ENCODE results near the gene GATD1. TPM values are rescaled to one million over a fixed set of nuclear protein-coding genes. Genes with fewer than 3 reads are reported as not detected.

The GATD1 gene
- total RNA-seq, 6 experiments from 2014 or later, result 61.0 to 72.7 (median 68.1) TPM

DNA sequence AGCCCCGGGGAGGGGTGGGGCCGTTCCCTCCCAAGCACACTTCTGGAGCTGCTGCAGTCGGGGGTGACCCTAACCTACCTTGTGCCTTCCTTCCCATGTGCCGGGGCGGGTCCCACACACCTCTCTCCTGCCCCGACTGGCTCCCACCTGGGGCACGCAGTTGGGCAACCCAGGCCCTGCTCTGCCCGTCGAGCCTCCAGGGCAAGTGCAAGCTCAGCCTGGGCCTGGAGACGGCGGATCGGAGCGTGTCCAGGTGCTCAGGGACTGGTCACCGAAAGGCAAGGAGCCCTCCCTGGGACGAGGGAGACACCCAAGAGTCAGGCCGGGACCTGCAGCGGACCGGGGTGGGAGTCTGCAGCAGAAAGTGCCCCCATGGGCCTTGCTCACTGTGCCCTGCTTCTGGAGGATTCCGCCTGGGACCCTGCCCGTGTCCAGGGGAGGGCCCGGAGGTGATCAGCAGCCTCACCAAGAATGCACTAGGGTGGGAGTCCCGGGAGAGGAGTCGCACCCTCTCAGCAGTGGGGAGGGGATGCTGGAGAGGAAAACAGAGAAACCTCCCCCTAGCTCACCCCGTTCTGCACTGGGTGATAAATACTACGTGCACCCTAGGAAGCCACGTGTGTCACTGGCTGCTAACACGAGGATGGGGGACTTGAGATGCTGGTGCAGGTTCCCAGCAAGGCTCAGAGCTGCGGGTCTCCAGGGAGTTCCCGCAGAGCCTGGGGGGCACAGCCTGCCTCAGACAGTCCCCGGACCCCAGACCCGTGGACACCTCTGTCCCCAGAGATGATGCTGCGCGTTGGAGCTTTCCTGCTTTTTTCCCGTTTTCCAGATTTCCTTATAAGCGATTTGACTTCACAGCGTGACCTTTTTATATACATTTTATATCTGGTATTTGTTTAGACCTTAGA lies 5.2 kb upstream of the GATD1 start:
- Mint-ChIP-seq H3K27me3 (ENCODE audit: insufficient read depth) (no peaks in the 10 kb centered on the region; the same call in 1 of the 2 replicates), H3K4me1 (ENCODE audit: low read depth) (peaks cover 17% of the 10 kb centered on the region), H3K27ac (no peak overlapping the region), H3K4me3 (no peak overlapping the region), H3K36me3 (ENCODE audit: low read depth) (peaks cover 6% of the 10 kb centered on the region), H3K9me3 (no peaks in the 10 kb centered on the region)
- no peak for DNase-seq
- TF ChIP-seq CTCF (IDR thresholded peaks at IDR 0.05), result no peak

GRCh38 chr11:779955-780532 lies 2.8 kb upstream of the GATD1 start:
- H3K27me3 Mint-ChIP-seq (ENCODE audit: insufficient read depth), result peaks cover 4% of the 10 kb centered on the region; the same call in 1 of the 2 replicates
- TF ChIP-seq CTCF (IDR thresholded peaks at IDR 0.05), result no peak
- H3K9me3 Mint-ChIP-seq, result no peaks in the 10 kb centered on the region
- no peak for DNase-seq
- no peak overlapping the region for H3K4me3 Mint-ChIP-seq
- peaks cover 32% of the 10 kb centered on the region for H3K4me1 Mint-ChIP-seq (ENCODE audit: low read depth)
- no peak overlapping the region for H3K27ac Mint-ChIP-seq
- peaks cover 6% of the 10 kb centered on the region for H3K36me3 Mint-ChIP-seq (ENCODE audit: low read depth)

DNA sequence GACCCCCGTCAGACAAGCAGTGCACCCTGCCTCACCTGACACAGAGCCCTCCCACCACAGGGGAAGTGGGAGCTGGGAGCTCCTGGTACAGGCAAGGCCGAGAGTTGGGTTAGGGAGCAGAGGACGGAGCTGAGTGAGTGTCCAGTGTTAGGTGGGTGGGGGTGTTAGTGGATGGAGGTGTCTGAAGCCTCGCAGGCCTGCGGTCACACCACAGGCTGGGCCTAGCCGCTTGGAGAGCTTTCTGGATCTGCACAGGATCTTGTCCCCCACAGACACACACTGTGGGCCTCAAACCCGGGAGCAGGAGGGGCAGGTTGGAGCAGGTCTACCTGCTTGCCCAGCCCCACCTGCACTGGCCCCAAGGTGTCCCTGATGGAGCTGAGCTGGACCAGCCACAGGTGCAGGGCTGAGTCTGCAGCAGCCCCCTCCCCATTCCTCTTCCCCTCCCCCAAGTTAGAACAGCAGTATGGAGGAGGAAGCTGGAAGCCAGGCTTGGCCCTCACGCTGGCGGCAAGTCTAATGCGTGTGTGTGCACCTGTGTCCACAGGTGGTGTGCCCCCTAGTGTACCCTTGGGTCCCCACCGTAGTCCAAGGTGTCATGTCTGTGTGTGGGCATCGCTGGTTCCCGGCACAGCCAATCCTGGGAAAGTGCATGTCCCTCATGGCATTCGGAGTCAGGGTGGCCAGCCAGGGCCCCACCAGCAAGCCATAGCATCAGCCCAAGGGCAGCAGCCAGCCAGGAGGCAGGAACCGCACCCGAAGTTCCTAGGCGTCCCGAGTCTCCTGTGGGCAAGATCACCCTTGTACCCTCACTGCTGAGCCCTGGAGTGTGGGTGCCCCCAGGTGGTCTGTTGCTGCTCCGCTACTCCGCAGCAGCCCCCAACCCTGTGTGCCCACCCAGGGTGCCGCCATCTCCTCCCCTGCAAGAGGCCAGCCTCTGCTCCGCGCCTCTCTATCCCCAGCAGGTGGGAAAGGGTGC lies 2.0 kb upstream of the GATD1 start:
- peaks cover 4% of the 10 kb centered on the region; the same call in 1 of the 2 replicates for H3K27me3 Mint-ChIP-seq (ENCODE audit: insufficient read depth)
- no peak overlapping the region for H3K4me3 Mint-ChIP-seq
- no peaks in the 10 kb centered on the region for H3K9me3 Mint-ChIP-seq
- peaks cover 6% of the 10 kb centered on the region for H3K36me3 Mint-ChIP-seq (ENCODE audit: low read depth)
- DNase-seq, result no peak
- H3K4me1 Mint-ChIP-seq (ENCODE audit: low read depth), result peaks cover 35% of the 10 kb centered on the region
- no peak overlapping the region for H3K27ac Mint-ChIP-seq
- TF ChIP-seq CTCF (IDR thresholded peaks at IDR 0.05), result peak; percentile 21; the same call in 1 of the 2 replicates

DNA sequence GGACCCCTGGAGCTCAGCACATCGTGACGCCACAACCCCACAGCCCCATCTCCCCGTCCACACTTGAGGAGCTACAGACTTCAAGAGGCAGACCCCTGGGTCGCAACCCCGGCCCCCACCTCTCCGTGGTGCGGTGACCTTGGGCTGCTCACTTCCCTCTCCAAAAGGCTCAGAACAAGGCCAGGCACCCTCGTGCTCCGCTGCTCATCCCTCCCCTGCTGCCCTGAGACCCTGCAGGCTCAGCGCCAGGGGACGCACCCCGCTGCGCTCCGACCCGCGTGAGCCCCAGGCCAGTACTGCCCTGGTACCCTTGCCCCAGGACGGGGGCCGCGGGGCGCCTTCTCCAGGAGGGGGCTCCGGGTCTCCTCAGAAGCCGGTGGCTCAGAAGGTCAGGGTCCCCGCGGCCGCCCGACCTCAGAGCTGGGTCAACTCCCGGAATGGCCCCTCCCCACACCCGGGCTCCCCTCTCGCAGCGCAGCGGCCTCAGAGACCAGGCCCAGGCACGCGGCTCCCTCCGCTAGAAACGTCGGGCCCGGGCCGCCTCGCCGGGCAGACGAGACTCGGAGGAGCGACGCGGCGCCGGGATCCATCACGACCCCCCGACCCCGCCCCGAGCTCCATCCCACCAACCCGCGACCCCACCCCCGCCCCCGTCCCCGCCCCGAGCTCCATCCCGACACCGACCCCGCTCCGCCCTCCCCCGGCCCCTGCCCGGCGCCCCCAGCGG lies 563 bp downstream of the GATD1 start:
- TF ChIP-seq CTCF (IDR thresholded peaks at IDR 0.05), result peak; percentile 14; the same call in 1 of the 2 replicates
- peak overlapping the region; percentile 82 for H3K27ac Mint-ChIP-seq
- H3K36me3 Mint-ChIP-seq (ENCODE audit: low read depth), result no peaks in the 10 kb centered on the region; the same call in 1 of the 2 replicates
- no peak for DNase-seq
- H3K4me3 Mint-ChIP-seq, result peak overlapping the region; percentile 93
- peaks cover 22% of the 10 kb centered on the region for H3K4me1 Mint-ChIP-seq (ENCODE audit: low read depth)
- H3K9me3 Mint-ChIP-seq, result no peaks in the 10 kb centered on the region
- H3K27me3 Mint-ChIP-seq (ENCODE audit: insufficient read depth), result peaks cover 4% of the 10 kb centered on the region; the same call in 1 of the 2 replicates

DNA sequence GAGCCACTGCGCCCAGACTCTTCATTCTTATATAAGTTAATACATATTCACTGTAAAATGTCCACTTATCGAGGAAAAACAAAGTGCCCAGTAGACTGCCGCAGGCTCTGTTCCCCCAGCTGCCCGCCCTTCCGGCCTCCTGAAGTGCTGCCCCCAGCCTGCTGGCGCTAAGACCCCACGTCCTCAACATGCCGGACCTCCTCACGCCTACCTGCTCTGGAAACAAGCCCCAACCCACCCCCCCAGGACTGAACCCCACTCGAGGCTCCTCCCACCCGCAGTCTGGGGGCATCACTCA lies 1.1 kb downstream of the GATD1 start:
- Mint-ChIP-seq H3K27me3 (ENCODE audit: insufficient read depth) (peaks cover 4% of the 10 kb centered on the region; the same call in 1 of the 2 replicates), H3K27ac (peak overlapping the region; percentile 82), H3K4me3 (peak overlapping the region; percentile 93), H3K36me3 (ENCODE audit: low read depth) (no peaks in the 10 kb centered on the region; the same call in 1 of the 2 replicates), H3K4me1 (ENCODE audit: low read depth) (peaks cover 22% of the 10 kb centered on the region), H3K9me3 (no peaks in the 10 kb centered on the region)
- no peak for TF ChIP-seq CTCF (IDR thresholded peaks at IDR 0.05)
- DNase-seq, result no peak

All from HFFc6 (cell line).